ENCODE data around the gene IGSF8.

The IGSF8 gene, protein sequence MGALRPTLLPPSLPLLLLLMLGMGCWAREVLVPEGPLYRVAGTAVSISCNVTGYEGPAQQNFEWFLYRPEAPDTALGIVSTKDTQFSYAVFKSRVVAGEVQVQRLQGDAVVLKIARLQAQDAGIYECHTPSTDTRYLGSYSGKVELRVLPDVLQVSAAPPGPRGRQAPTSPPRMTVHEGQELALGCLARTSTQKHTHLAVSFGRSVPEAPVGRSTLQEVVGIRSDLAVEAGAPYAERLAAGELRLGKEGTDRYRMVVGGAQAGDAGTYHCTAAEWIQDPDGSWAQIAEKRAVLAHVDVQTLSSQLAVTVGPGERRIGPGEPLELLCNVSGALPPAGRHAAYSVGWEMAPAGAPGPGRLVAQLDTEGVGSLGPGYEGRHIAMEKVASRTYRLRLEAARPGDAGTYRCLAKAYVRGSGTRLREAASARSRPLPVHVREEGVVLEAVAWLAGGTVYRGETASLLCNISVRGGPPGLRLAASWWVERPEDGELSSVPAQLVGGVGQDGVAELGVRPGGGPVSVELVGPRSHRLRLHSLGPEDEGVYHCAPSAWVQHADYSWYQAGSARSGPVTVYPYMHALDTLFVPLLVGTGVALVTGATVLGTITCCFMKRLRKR

DNA sequence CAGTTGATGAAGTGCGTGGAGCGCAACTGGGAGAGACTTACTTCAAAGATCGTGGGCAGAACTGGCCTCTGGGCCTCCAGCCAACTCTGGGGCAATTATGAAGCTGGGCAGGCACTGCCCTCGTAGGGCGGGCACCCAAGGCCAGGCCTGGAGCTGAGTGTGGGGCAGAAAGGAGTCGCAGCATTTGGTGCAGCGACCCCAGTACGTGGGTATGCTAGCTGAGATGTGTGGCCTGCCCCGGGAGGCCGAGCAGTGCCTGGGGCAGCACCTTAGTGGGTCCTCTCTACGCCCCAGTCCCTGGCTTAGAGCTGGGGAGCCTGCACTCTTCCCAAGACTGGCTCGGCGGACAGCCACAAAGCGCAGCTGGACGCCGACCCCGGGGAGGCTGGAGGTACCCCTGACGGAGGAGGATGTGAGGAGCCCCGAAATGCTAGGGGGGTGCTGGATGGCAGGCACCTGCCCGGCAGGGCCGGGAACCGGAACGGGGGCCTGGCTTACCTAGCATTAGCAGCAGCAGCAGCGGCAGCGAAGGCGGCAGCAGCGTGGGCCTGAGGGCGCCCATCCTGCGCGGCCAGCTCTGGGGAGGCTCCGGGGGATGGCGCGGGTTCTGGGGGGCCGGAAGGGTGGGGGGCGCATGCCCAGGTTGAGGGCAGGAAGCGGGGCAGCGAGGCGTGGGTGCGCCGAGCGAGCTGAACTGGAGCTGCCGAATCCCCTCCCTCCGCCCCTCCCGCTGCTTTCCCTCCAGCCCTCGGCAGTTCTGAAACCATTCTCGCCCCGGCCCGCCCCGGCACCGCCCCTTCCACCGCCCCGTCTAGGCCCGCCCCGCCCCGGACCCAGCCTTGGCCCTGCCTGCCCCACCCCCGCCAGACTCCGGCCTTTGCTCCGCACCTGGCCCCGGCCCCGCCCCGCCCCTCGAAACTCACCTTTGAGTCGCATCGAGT is at the start of gene IGSF8:
Gene IGSF8, minus strand, starts transcription at position 709 of the 941 bp plus-strand sequence. Its CDS starts 147 bp downstream, at position 562.
- DNase-seq, result peak in 54 of 56 donors; percentile 72 to 98 (median 94)

DNA sequence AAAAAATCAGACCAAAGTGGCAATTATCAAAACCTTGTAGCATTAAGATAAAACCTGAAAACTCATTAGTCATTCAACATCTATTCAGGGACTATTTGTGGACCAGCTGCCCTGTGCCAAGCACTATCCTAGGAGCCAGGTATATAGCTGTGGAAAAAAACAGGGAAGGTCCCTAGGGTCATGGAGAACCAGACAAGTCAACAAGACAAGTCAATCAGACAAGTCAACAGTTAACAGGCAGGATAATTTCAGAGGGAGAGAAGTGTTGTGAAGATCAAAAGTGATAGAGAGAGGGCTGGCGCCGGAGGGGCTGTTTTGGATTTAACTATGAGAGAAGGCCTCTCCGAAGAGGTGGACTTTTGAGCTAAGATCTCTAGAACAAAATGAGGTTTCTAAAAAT is 49.7 kb upstream of the IGSF8 start:
- no peak for DNase-seq

DNA sequence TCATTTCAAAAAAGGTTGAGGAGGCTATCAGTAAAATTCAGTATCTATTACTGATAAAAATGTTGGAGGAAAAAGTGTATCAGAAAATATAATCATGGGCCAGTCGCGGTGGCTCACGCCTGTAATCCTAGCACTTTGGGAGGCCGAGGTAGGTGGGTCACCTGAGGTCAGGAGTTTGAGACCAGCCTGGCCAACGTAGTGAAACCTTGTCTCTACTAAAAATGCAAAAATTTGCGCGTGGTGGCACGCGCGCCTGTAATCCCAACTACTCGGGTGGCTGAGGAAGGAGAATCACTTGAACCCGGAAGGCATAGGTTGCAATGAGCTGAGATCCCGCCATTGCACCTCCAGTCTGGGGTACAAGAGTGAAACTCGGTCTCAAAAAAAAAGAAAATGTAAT is 47.7 kb upstream of the IGSF8 start:
- no peak for DNase-seq

GRCh38 chr1:160144921-160145320 is 46.5 kb upstream of the IGSF8 start:
- DNase-seq, result peak in 6 of 56 donors; percentile 11 to 42 (median 20)

DNA sequence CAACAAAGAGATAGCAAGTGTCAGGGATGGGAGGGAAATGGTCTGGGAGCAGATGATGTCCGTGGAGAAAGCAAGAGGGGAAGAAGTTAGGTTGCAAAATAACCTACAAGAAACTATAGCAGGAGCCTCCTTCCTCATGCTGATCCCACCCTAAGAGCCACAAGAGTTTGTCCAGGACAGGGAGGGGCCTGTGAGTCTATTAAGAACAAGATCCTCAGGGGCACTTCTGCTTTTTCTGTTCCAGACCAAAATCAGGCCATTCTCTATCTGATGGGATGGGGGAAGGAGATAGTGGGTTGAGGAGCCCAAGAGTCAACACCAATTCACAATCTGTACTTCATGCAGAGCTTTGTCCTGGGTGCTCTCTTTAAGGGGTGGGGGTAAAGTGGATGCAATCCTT is 45.3 kb upstream of the IGSF8 start:
- peak in 2 of 56 donors; percentile 8 to 16 for DNase-seq

DNA sequence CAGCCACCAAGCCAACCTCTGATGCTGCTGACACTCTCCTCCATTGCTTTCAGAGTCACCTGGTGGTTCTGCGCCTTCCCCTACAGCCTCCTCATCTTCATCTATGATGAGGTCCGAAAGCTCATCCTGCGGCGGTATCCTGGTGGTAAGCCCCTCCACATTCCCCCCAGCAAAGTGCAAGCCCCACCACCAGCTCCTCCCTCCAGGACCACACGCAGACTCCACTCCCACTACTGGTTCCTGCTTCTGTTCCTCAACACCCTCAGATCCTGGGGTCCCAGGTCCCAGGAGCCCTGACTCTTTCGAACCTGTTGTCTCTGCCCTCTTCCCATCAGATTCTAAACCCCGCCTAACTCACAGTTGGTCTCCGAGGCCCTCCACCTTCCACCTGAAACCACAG is 41.4 kb upstream of the IGSF8 start:
- DNase-seq, result no peak

DNA sequence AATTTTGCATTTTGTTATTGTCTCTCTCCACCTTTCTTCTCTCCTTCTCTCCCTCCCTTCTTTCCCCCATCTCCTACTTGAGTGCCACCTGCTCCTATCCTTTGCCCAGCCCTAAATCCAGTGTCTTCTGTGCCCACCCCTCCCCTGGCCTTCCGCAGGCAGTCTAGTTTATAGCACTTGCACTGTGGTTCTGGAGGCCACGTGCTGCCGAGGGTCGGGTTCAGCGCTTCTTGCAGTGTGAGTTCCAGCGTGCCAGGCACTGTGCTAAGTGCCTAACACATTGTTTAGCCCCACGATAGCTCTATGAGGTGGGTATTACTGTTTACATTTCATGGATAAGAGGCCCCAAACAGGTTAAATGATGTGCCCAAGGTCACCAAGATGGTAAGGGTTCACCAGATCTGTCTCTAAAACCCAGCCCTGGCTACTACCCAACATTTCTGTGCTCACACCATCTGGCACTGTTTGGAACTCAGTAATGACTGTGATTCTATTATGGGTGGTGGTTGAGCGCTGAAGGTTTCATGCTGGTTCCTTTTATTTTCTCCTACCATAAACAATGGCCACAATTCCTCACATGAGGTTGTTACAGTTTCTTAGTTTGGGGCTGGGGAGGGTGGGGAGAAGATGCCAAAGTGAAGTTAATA is 38.9 kb upstream of the IGSF8 start:
- DNase-seq, result no peak

DNA sequence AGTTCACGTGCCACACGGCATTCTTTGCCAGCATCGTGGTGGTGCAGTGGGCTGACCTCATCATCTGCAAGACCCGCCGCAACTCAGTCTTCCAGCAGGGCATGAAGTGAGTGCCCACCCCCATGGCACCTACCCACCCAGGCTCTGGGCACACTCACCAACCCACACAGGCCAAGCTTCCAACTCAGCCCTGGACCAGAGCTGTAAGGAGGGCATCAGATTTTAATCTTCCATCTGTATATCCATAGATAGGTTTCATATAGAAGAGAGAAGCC is 38.4 kb upstream of the IGSF8 start:
- no peak for DNase-seq

GRCh38 chr1:160136121-160136925 is 37.9 kb upstream of the IGSF8 start:
- no peak for DNase-seq

DNA sequence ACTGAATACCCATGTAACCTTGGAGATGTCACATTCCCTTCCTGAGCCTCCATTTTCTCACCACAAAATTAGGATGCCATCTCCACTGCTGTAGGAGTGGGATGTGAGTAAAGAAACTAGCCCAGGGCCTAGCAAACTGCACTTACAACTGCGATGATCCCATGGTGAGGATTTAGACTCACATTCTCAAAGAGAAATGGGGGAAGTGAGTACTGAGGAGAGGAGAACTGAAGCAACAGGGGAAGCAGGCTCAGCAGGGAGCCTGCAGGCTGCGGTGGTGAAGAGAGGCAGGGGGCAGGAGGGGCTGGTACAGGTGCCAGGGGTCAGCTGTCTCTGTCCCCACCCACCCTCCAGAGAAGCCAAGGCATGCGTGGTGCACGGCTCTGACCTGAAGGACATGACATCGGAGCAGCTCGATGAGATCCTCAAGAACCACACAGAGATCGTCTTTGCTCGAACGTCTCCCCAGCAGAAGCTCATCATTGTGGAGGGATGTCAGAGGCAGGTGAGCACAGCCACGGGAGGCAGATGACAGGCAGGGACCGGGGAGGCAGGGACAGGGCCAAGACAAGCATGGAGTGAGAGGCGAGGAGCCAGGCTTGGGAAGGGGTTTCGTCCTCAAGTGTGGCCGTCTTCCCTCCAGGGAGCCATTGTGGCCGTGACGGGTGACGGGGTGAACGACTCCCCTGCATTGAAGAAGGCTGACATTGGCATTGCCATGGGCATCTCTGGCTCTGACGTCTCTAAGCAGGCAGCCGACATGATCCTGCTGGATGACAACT is 36.6 kb upstream of the IGSF8 start:
- no peak for DNase-seq

GRCh38 chr1:160133990-160134770 is 35.8 kb upstream of the IGSF8 start:
- DNase-seq, result no peak

DNA sequence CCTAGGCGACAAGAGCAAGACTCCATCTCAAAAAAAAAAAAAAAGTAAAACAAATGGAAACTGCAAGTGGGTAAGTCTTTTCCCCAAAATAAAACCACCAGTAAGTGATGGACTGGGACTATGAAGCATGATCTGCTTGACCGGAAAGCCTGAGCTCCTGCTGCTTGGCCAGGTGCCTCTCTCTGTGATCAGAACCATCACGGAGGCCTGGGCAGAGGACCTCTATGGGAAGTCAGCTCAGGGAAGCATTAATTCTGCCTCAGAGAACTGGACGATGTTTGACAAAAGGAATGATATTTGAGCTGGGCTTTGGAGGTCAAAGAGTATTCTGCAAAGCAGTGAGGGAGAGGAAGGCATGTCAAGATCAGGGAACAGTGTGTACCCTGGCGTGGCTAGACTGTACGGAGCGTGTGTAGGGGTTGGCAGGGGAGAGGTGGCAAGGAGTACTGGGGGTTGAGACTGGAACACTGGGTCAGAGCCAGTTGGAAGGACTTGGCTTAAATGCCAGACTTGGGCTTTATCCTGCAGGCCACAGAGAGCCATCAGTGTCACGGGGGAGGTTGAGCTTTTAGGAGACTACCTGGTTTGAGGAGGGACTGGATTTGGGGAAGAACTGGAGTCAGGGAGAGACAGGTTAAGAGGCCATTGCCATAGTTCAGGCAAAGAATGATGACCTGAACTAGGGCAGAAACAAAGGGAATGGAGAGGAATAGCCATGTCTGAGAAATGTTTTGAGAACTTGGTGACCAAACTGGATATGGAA is 33.6 kb upstream of the IGSF8 start:
- peak in 15 of 56 donors; percentile 8 to 52 (median 32) for DNase-seq

- no peak for DNase-seq
Observed at GRCh38 chr1:160130939-160131338, 32.5 kb upstream of the IGSF8 start.

DNA sequence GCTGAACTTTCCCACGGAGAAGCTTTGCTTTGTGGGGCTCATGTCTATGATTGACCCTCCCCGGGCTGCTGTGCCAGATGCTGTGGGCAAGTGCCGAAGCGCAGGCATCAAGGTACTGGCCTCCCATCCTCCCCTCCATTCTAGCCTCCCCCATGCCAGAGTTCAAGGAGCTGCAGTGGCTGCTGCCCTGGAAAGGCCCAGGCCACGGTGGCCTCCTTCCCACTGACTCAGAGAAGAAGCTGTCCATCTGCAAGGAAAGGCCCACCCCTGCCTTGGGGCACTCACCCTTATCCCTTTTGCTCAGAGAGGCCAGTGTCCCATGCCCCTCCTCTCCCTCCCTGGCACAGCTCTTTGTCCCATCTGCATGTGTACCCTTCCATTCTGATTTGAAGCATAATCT is 32.1 kb upstream of the IGSF8 start:
- DNase-seq, result no peak

DNA sequence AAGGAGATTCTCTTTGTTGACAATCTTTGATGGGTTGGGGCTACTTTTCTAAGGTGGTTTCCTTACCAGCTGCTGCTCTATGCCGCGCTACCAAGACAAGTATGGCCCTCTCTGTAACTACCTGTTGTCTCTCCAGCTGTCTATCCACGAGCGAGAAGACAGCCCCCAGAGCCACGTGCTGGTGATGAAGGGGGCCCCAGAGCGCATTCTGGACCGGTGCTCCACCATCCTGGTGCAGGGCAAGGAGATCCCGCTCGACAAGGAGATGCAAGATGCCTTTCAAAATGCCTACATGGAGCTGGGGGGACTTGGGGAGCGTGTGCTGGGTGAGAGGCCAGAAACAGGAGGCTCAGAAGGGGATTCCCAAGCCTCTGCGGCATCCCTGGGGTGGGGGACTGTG is 31.5 kb upstream of the IGSF8 start:
- DNase-seq, result no peak

GRCh38 chr1:160129558-160129957 is 31.1 kb upstream of the IGSF8 start:
- no peak for DNase-seq

DNA sequence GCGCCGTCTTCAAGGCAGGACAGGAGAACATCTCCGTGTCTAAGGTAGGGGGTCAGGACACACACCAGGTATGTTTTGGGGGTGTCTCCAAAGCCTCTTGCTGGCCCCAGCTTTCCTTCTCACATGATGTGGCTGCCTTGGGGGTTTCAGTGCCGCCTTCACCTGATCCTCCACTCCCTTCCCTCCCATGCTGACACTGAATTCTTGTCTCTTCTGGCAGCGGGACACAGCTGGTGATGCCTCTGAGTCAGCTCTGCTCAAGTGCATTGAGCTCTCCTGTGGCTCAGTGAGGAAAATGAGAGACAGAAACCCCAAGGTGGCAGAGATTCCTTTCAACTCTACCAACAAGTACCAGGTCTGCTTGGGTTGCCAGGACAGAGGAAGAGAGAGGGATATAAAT is 30.6 kb upstream of the IGSF8 start:
- DNase-seq, result peak in 4 of 56 donors; percentile 16 to 21 (median 20)

- no peak for DNase-seq
Observed at GRCh38 chr1:160128636-160129035, 30.2 kb upstream of the IGSF8 start.
